ENCODE results near the gene GSTK1. TPM values are rescaled to one million over a fixed set of nuclear protein-coding genes. Genes with fewer than 3 reads are reported as not detected.

The GSTK1 gene
- total RNA-seq, 1 donor from 2014 or later: 61.6 TPM

GRCh38 chr7:143237366-143237765 is 25.9 kb upstream of the GSTK1 start:
- Histone ChIP-seq H3K9me3 (ENCODE audit: control insufficient read depth in 3 of 3, low read length in 3 of 3) (peaks cover 0 to 5% (median 2%) of the 10 kb centered on the region in 3 donors), H3K27ac (ENCODE audit: low read depth, low read length) (peak overlapping the region; percentile 5), H3K4me3 (ENCODE audit: low read length in 3 of 3) (no peak overlapping the region), H3K9ac (ENCODE audit: low read depth in 1 of 3, low read length in 3 of 3) (no peak overlapping the region), H3K27me3 (ENCODE audit: control insufficient read depth in 3 of 3, insufficient read depth in 3 of 3, low read length in 3 of 3) (no peaks in the 10 kb centered on the region), H3K4me1 (ENCODE audit: control insufficient read depth in 3 of 3, insufficient read depth in 3 of 3, low read length in 3 of 3) (peaks cover 0 to 4% (median 2%) of the 10 kb centered on the region in 3 donors), H3K36me3 (ENCODE audit: control insufficient read depth in 3 of 3, insufficient read depth in 3 of 3, low read length in 3 of 3) (no peaks in the 10 kb centered on the region)

- Histone ChIP-seq H3K9me3 (ENCODE audit: control insufficient read depth in 3 of 3, low read length in 3 of 3) (peaks cover 0 to 5% (median 2%) of the 10 kb centered on the region in 3 donors), H3K9ac (ENCODE audit: low read depth in 1 of 3, low read length in 3 of 3) (no peak overlapping the region), H3K36me3 (ENCODE audit: control insufficient read depth in 3 of 3, insufficient read depth in 3 of 3, low read length in 3 of 3) (no peaks in the 10 kb centered on the region), H3K27me3 (ENCODE audit: control insufficient read depth in 3 of 3, insufficient read depth in 3 of 3, low read length in 3 of 3) (no peaks in the 10 kb centered on the region), H3K4me3 (ENCODE audit: low read length in 3 of 3) (no peak overlapping the region), H3K27ac (ENCODE audit: low read depth, low read length) (peak overlapping the region; percentile 5), H3K4me1 (ENCODE audit: control insufficient read depth in 3 of 3, insufficient read depth in 3 of 3, low read length in 3 of 3) (peaks cover 0 to 4% (median 2%) of the 10 kb centered on the region in 3 donors)
Observed at GRCh38 chr7:143238289-143238980, 24.8 kb upstream of the GSTK1 start.

GRCh38 chr7:143239813-143240212 is 23.4 kb upstream of the GSTK1 start:
- no peaks in the 10 kb centered on the region for H3K36me3 ChIP-seq (ENCODE audit: control insufficient read depth in 3 of 3, insufficient read depth in 3 of 3, low read length in 3 of 3)
- no peaks in the 10 kb centered on the region for H3K27me3 ChIP-seq (ENCODE audit: control insufficient read depth in 3 of 3, insufficient read depth in 3 of 3, low read length in 3 of 3)
- H3K9me3 ChIP-seq (ENCODE audit: control insufficient read depth in 3 of 3, low read length in 3 of 3): peaks cover 0 to 5% (median 2%) of the 10 kb centered on the region in 3 donors
- peak overlapping the region; percentile 10 for H3K27ac ChIP-seq (ENCODE audit: low read depth, low read length)
- no peak overlapping the region for H3K9ac ChIP-seq (ENCODE audit: low read depth in 1 of 3, low read length in 3 of 3)
- peaks cover 0 to 4% (median 2%) of the 10 kb centered on the region in 3 donors for H3K4me1 ChIP-seq (ENCODE audit: control insufficient read depth in 3 of 3, insufficient read depth in 3 of 3, low read length in 3 of 3)
- no peak overlapping the region for H3K4me3 ChIP-seq (ENCODE audit: low read length in 3 of 3)

- H3K27ac ChIP-seq (ENCODE audit: low read depth, low read length): peak overlapping the region; percentile 10
- H3K9me3 ChIP-seq (ENCODE audit: control insufficient read depth in 3 of 3, low read length in 3 of 3): peaks cover 0 to 5% (median 2%) of the 10 kb centered on the region in 3 donors
- no peaks in the 10 kb centered on the region for H3K36me3 ChIP-seq (ENCODE audit: control insufficient read depth in 3 of 3, insufficient read depth in 3 of 3, low read length in 3 of 3)
- no peaks in the 10 kb centered on the region for H3K27me3 ChIP-seq (ENCODE audit: control insufficient read depth in 3 of 3, insufficient read depth in 3 of 3, low read length in 3 of 3)
- H3K4me3 ChIP-seq (ENCODE audit: low read length in 3 of 3): peak overlapping the region in 1 of 3 donors; percentile 49
- peaks cover 0 to 4% (median 2%) of the 10 kb centered on the region in 3 donors for H3K4me1 ChIP-seq (ENCODE audit: control insufficient read depth in 3 of 3, insufficient read depth in 3 of 3, low read length in 3 of 3)
- H3K9ac ChIP-seq (ENCODE audit: low read depth in 1 of 3, low read length in 3 of 3): peak overlapping the region in 2 of 3 donors; percentile 17 to 42
Observed at GRCh38 chr7:143240291-143241168, 22.7 kb upstream of the GSTK1 start.

GRCh38 chr7:143242306-143242705 is 20.9 kb upstream of the GSTK1 start:
- H3K4me1 ChIP-seq (ENCODE audit: control insufficient read depth in 3 of 3, insufficient read depth in 3 of 3, low read length in 3 of 3): peaks cover 0 to 4% (median 2%) of the 10 kb centered on the region in 3 donors
- no peaks in the 10 kb centered on the region for H3K27me3 ChIP-seq (ENCODE audit: control insufficient read depth in 3 of 3, insufficient read depth in 3 of 3, low read length in 3 of 3)
- no peaks in the 10 kb centered on the region for H3K9me3 ChIP-seq (ENCODE audit: control insufficient read depth in 3 of 3, low read length in 3 of 3)
- no peak overlapping the region for H3K9ac ChIP-seq (ENCODE audit: low read depth in 1 of 3, low read length in 3 of 3)
- H3K36me3 ChIP-seq (ENCODE audit: control insufficient read depth in 3 of 3, insufficient read depth in 3 of 3, low read length in 3 of 3): no peaks in the 10 kb centered on the region
- H3K4me3 ChIP-seq (ENCODE audit: low read length in 3 of 3): no peak overlapping the region
- no peak overlapping the region for H3K27ac ChIP-seq (ENCODE audit: low read depth, low read length)

- Histone ChIP-seq H3K4me1 (ENCODE audit: control insufficient read depth in 3 of 3, insufficient read depth in 3 of 3, low read length in 3 of 3) (peaks cover 0 to 4% (median 2%) of the 10 kb centered on the region in 3 donors), H3K9me3 (ENCODE audit: control insufficient read depth in 3 of 3, low read length in 3 of 3) (no peaks in the 10 kb centered on the region)
Observed at GRCh38 chr7:143243111-143243510, 20.1 kb upstream of the GSTK1 start.

GRCh38 chr7:143243614-143244013 is 19.6 kb upstream of the GSTK1 start:
- H3K36me3 ChIP-seq (ENCODE audit: control insufficient read depth in 3 of 3, insufficient read depth in 3 of 3, low read length in 3 of 3): no peaks in the 10 kb centered on the region
- H3K9ac ChIP-seq (ENCODE audit: low read depth in 1 of 3, low read length in 3 of 3): no peak overlapping the region
- H3K9me3 ChIP-seq (ENCODE audit: control insufficient read depth in 3 of 3, low read length in 3 of 3): no peaks in the 10 kb centered on the region
- H3K4me1 ChIP-seq (ENCODE audit: control insufficient read depth in 3 of 3, insufficient read depth in 3 of 3, low read length in 3 of 3): peaks cover 0 to 4% (median 2%) of the 10 kb centered on the region in 3 donors
- H3K27ac ChIP-seq (ENCODE audit: low read depth, low read length): no peak overlapping the region
- H3K27me3 ChIP-seq (ENCODE audit: control insufficient read depth in 3 of 3, insufficient read depth in 3 of 3, low read length in 3 of 3): no peaks in the 10 kb centered on the region
- H3K4me3 ChIP-seq (ENCODE audit: low read length in 3 of 3): no peak overlapping the region

More at GRCh38 chr7:143243111-143243510, 20.1 kb upstream of the GSTK1 start:
- Histone ChIP-seq H3K27ac (ENCODE audit: low read depth, low read length) (no peak overlapping the region), H3K9ac (ENCODE audit: low read depth in 1 of 3, low read length in 3 of 3) (no peak overlapping the region), H3K36me3 (ENCODE audit: control insufficient read depth in 3 of 3, insufficient read depth in 3 of 3, low read length in 3 of 3) (no peaks in the 10 kb centered on the region), H3K27me3 (ENCODE audit: control insufficient read depth in 3 of 3, insufficient read depth in 3 of 3, low read length in 3 of 3) (no peaks in the 10 kb centered on the region), H3K4me3 (ENCODE audit: low read length in 3 of 3) (no peak overlapping the region)

GRCh38 chr7:143244321-143244720 is 18.9 kb upstream of the GSTK1 start:
- peaks cover 0 to 4% (median 2%) of the 10 kb centered on the region in 3 donors for H3K4me1 ChIP-seq (ENCODE audit: control insufficient read depth in 3 of 3, insufficient read depth in 3 of 3, low read length in 3 of 3)
- no peaks in the 10 kb centered on the region for H3K9me3 ChIP-seq (ENCODE audit: control insufficient read depth in 3 of 3, low read length in 3 of 3)
- H3K36me3 ChIP-seq (ENCODE audit: control insufficient read depth in 3 of 3, insufficient read depth in 3 of 3, low read length in 3 of 3): no peaks in the 10 kb centered on the region
- H3K27ac ChIP-seq (ENCODE audit: low read depth, low read length): no peak overlapping the region
- H3K4me3 ChIP-seq (ENCODE audit: low read length in 3 of 3): no peak overlapping the region
- no peak overlapping the region for H3K9ac ChIP-seq (ENCODE audit: low read depth in 1 of 3, low read length in 3 of 3)
- no peaks in the 10 kb centered on the region for H3K27me3 ChIP-seq (ENCODE audit: control insufficient read depth in 3 of 3, insufficient read depth in 3 of 3, low read length in 3 of 3)

- H3K9me3 ChIP-seq (ENCODE audit: control insufficient read depth in 3 of 3, low read length in 3 of 3): no peaks in the 10 kb centered on the region
- no peaks in the 10 kb centered on the region for H3K27me3 ChIP-seq (ENCODE audit: control insufficient read depth in 3 of 3, insufficient read depth in 3 of 3, low read length in 3 of 3)
- H3K4me1 ChIP-seq (ENCODE audit: control insufficient read depth in 3 of 3, insufficient read depth in 3 of 3, low read length in 3 of 3): peaks cover 0 to 4% (median 2%) of the 10 kb centered on the region in 3 donors
- no peak overlapping the region for H3K9ac ChIP-seq (ENCODE audit: low read depth in 1 of 3, low read length in 3 of 3)
- no peak overlapping the region for H3K4me3 ChIP-seq (ENCODE audit: low read length in 3 of 3)
- H3K27ac ChIP-seq (ENCODE audit: low read depth, low read length): no peak overlapping the region
- no peaks in the 10 kb centered on the region for H3K36me3 ChIP-seq (ENCODE audit: control insufficient read depth in 3 of 3, insufficient read depth in 3 of 3, low read length in 3 of 3)
Observed at GRCh38 chr7:143245123-143245522, 18.1 kb upstream of the GSTK1 start.

- Histone ChIP-seq H3K4me1 (ENCODE audit: control insufficient read depth in 3 of 3, insufficient read depth in 3 of 3, low read length in 3 of 3) (no peaks in the 10 kb centered on the region), H3K4me3 (ENCODE audit: low read length in 3 of 3) (no peak overlapping the region), H3K9me3 (ENCODE audit: control insufficient read depth in 3 of 3, low read length in 3 of 3) (no peaks in the 10 kb centered on the region), H3K27me3 (ENCODE audit: control insufficient read depth in 3 of 3, insufficient read depth in 3 of 3, low read length in 3 of 3) (no peaks in the 10 kb centered on the region), H3K27ac (ENCODE audit: low read depth, low read length) (no peak overlapping the region), H3K36me3 (ENCODE audit: control insufficient read depth in 3 of 3, insufficient read depth in 3 of 3, low read length in 3 of 3) (no peaks in the 10 kb centered on the region), H3K9ac (ENCODE audit: low read depth in 1 of 3, low read length in 3 of 3) (no peak overlapping the region)
Observed at GRCh38 chr7:143247372-143247771, 15.9 kb upstream of the GSTK1 start.
